ENCODE measurements around the gene P4HA3.

The P4HA3 gene

DNA sequence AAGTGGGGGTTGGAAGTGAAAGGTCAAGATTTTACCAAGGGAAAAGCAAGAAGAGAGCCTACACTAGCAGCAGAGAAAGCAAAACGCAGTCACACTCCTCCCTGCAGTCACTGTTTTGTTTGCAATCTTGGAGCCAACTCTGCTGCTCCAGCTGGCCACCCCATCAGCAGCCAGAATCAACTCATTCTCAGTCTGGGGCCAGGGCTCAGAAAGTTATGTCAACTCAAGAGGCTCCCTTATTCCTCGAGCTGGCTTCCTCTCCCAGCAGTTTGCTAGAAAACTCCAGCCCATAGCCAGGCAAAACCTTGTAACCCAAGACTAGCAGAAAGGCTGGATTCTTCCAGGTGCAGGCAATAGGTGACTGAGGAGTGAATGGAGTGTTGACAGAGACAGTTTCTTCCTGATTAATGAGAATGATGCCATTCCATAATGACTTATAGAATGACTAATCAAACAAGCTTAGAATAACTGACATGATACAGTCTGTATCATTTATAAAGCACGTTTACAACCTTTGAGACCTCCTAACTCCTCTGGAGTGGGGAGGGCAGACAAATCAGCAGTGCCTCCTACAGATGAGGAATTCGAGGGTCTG lies 53.4 kb downstream of the P4HA3 start:
- DNase-seq, result peak; percentile 78

- no peak for DNase-seq
Measured at GRCh38 chr11:74256378-74257133, 54.9 kb downstream of the P4HA3 start.

DNA sequence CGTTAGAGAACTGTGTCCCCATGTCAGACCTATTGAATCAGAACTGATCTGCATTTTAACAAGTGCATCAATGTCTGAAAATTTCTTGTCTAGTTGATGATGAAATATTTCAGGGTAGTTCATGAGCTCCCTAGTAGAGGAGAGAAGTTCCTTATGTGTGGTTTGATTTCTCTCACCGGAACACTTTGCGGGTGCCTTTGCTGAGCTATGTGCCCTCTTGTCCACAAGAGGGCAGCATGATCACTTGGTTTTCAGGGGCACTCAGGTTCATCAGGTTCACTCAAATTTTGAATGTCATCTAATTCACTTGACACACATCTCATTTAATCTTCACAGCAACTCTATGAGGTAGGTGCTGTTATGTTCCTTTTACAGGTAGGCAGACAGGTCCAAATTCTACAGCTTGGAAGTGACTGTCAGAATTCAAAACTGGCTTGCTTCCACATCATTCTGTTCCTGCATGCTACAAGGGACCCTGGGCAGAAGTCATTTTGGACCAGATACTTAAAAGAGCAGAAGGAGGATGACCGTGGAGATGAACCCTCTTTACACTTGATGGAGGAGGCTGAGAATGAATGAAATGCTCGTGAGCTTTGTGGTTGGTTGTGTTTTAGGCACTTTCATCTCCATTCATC lies 55.6 kb downstream of the P4HA3 start:
- DNase-seq, result peak; percentile 52

GRCh38 chr11:74253361-74253760 lies 58.1 kb downstream of the P4HA3 start:
- no peak for DNase-seq

GRCh38 chr11:74249496-74249895 lies 61.9 kb downstream of the P4HA3 start:
- DNase-seq, result no peak

DNA sequence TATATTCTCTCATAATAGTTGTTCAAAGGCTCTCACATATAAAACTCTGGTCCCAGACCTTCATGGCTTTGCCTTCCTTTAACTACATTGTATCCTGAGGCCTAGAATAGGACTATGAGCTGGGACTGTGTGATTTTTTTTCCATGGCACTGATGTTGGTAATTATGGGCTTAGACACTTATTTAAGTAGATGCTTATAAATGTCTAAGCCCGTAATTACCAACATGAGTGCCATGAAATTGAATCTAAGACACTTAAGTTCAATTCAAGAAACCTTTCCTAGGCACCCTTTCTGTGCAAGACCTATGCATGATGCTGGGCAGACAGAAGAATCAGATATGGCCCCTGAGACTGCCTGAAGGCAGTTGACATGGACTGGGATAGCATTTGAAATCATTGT lies 63.0 kb downstream of the P4HA3 start:
- DNase-seq, result no peak

DNA sequence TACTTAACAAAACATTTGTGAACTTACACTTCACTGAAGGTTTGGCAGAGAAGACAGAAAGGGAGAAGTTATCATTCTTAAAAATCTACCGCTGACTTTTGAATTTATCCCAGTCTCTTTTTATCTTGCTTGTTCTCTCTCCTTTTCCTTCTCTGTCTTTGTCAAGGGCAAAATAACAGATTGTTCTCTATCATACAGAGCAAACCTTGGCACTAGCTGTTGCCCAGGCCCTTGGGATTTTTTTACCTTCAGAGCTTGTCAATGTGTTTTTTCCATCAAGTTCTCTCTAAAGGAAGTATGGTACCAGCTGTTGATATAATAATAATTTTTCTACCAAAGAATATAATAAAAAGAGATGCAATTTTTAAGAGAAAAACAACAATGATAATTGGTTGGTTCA lies 73.2 kb downstream of the P4HA3 start:
- no peak for DNase-seq

- DNase-seq, result no peak
Measured at GRCh38 chr11:74237541-74237940, 73.9 kb downstream of the P4HA3 start.

DNA sequence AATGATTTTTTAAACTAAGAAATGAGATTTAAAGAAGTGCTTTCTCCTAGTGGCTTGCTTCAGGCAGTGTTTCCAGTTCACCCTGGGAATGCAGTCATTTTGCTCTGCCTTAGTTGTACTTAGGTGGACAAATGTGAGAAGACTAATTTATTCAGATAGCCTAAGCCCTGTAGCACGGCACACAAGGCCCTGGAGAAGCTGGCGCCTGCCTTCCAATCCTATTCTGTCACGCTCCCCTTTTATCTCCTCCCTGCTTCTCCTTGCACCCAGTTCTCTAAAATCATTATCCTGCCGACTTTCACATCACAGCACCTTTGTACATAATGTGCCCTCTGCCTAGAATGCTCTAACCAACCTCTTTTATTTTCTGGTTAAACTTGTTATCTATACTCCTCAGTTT lies 76.3 kb downstream of the P4HA3 start:
- DNase-seq, result no peak

GRCh38 chr11:74233683-74234082 lies 77.8 kb downstream of the P4HA3 start:
- DNase-seq, result no peak

DNA sequence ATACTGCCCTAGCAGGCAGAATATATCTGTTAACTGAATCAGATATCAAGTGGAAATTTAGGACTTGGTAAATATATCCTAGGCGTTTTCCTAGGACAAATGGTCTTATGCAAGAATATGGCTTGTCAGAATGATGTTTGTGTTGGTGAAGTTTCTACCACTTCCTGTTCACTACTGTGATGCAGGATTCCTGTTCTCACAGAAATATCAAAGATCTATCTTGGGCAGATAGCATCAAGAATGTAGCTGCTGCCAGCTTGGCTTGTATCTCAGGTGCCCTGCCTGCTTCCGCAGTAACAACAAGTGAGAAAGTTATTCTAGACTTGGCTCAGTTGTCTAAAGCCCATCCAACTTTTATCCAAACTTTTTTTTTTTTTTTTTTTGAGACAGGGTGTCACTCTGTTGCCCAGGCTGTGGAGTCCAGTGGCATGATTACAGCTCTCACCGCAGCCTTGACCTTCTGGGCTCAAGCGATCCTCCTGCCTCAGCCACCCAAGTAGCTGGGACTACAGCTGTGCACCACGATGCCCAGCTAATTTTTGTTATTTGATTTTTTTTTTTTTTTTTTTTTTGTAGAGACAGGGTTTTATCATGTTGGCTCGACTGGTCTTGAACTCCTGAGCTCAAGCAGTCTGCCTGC lies 79.0 kb downstream of the P4HA3 start:
- no peak for DNase-seq

DNA sequence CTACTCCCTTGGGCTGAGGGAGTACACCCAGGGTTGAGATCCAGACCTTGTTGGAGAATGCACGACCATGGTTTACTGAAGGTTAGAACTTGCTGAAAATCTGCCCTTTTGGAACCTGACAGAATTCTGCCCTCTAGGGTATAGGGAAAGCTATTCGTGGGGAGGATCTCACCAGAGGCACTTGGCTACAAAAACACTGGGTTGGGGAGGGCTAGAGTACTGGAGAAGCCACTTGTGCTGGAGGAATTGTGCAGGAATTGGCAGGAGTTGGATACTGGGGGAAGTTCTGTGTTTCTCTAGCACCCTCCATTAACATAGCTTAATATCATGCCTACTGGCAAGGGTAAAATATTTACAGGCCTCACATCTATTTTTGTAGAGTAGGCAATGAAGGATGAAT lies 84.5 kb downstream of the P4HA3 start:
- no peak for DNase-seq

GRCh38 chr11:74225565-74225964 lies 85.9 kb downstream of the P4HA3 start:
- DNase-seq, result no peak

GRCh38 chr11:74221816-74222215 lies 89.6 kb downstream of the P4HA3 start:
- no peak for DNase-seq

- DNase-seq, result no peak
Measured at GRCh38 chr11:74220376-74220775, 91.1 kb downstream of the P4HA3 start.

Data from left hindlimb (tissue), 1 donor.